Measurements from ENCODE around the gene EPHA7. TPM values are rescaled to one million over a fixed set of nuclear protein-coding genes. Genes with fewer than 3 reads are reported as not detected.

EPHA7 gene
- total RNA-seq, 1 experiment from 2014 or later = 9.6 TPM

GRCh38 chr6:93394471-93394870 lies 24.9 kb downstream of the EPHA7 start (continued):
- no peak for TF ChIP-seq CREM (CRISPR knock-in tag; IDR thresholded peaks at IDR 0.05)
- TF ChIP-seq MYBL2 (CRISPR knock-in tag; IDR thresholded peaks at IDR 0.05) = no peak
- no peak for TF ChIP-seq KAT7 (CRISPR knock-in tag; IDR thresholded peaks at IDR 0.05; ENCODE audit: borderline replicate concordance)
- no peak for TF ChIP-seq MLX (CRISPR knock-in tag; IDR thresholded peaks at IDR 0.05)
- no peak for TF ChIP-seq ZSCAN18 (CRISPR knock-in tag; IDR thresholded peaks at IDR 0.05)

- TF ChIP-seq GABPB1 (CRISPR knock-in tag; IDR thresholded peaks at IDR 0.05) (no peak), JUN (CRISPR knock-in tag; IDR thresholded peaks at IDR 0.05) (no peak), RORB (CRISPR knock-in tag; IDR thresholded peaks at IDR 0.05) (no peak), NFYB (CRISPR knock-in tag; conservative IDR thresholded peaks at IDR 0.05; ENCODE audit: low read depth) (no peak), NR3C1 (CRISPR knock-in tag; conservative IDR thresholded peaks at IDR 0.05; ENCODE audit: low read depth) (no peak), ESRRA (CRISPR knock-in tag; IDR thresholded peaks at IDR 0.05; ENCODE audit: borderline replicate concordance) (no peak), MYBL2 (CRISPR knock-in tag; IDR thresholded peaks at IDR 0.05) (no peak), ATF6 (CRISPR knock-in tag; IDR thresholded peaks at IDR 0.05) (no peak), OVOL2 (CRISPR knock-in tag; IDR thresholded peaks at IDR 0.05; ENCODE audit: borderline replicate concordance) (no peak), ZNF532 (CRISPR knock-in tag; IDR thresholded peaks at IDR 0.05; ENCODE audit: borderline replicate concordance) (no peak), ZMAT4 (CRISPR knock-in tag; IDR thresholded peaks at IDR 0.05) (no peak), CDX4 (CRISPR knock-in tag; IDR thresholded peaks at IDR 0.05; ENCODE audit: borderline replicate concordance) (no peak), ZNF425 (CRISPR knock-in tag; conservative IDR thresholded peaks at IDR 0.05) (no peak), SP1 (CRISPR knock-in tag; conservative IDR thresholded peaks at IDR 0.05) (no peak), ATF3 (CRISPR knock-in tag; conservative IDR thresholded peaks at IDR 0.05) (no peak), EMX1 (CRISPR knock-in tag; IDR thresholded peaks at IDR 0.05) (no peak), ZNF263 (CRISPR knock-in tag; IDR thresholded peaks at IDR 0.05; ENCODE audit: low read depth) (no peak)
- H3K9me3 Mint-ChIP-seq = no peaks in the 10 kb centered on the region
- DNase-seq (ENCODE audit: low spot score) = no peak
- H3K27ac Mint-ChIP-seq = no peak overlapping the region
- no peaks in the 10 kb centered on the region for H3K27me3 Mint-ChIP-seq (ENCODE audit: low read depth)
- no peaks in the 10 kb centered on the region for H3K4me1 Mint-ChIP-seq
- no peak for ATAC-seq
- H3K36me3 Mint-ChIP-seq = no peaks in the 10 kb centered on the region
- no peak overlapping the region for H3K4me3 Mint-ChIP-seq
- ChIA-PET CTCF (no interaction called here), POLR2A (no interaction called here)
These were observed 25.7 kb downstream of the EPHA7 start for GRCh38 chr6:93393554-93394074.
